Hepatocyte (in vitro differentiated cells): ENCODE measurements around the gene CYTH4. TPM values are rescaled to one million over a fixed set of nuclear protein-coding genes. Genes with fewer than 3 reads are reported as not detected.

ENCODE experiments used
- DNase-seq: peaks from one replicate; pipeline ENCODE4 v3.0.0-alpha.2; 2016; ENCODE audit warnings: low spot score
- H2AFZ ChIP-seq: fragments of 200-600 bp; sonication (generic); 2 replicates; pipeline ENCODE4 v1.6.0; 2016; ENCODE audit warnings: antibody characterized with exemption, mild to moderate bottlenecking
- H3K27ac ChIP-seq: fragments of 200-600 bp; sonication (generic); 2 replicates; pipeline ENCODE4 v1.5.1; 2016; ENCODE audit warnings: mild to moderate bottlenecking
- H3K27me3 ChIP-seq: fragments of 200-600 bp; sonication (generic); 2 replicates; pipeline ENCODE4 v1.6.1; 2016
- H3K36me3 ChIP-seq: fragments of 200-600 bp; sonication (generic); replicated peaks from 2 replicates; pipeline ENCODE4 v1.5.1; 2016; ENCODE audit warnings: low read depth; ENCODE audit not compliant: insufficient read depth
- H3K4me1 ChIP-seq: fragments of 200-600 bp; sonication (generic); 2 replicates; pipeline ENCODE4 v1.5.1; 2016; ENCODE audit warnings: mild to moderate bottlenecking, moderate library complexity; ENCODE audit not compliant: insufficient read depth
- H3K4me2 ChIP-seq: fragments of 200-600 bp; sonication (generic); 2 replicates; pipeline ENCODE4 v1.6.0; 2016
- H3K4me3 ChIP-seq: fragments of 200-600 bp; sonication (generic); 2 replicates; pipeline ENCODE4 v1.5.1; 2016; ENCODE audit warnings: mild to moderate bottlenecking
- H3K79me2 ChIP-seq: fragments of 200-600 bp; sonication (generic); 2 replicates; pipeline ENCODE4 v1.6.0; 2017; ENCODE audit warnings: mild to moderate bottlenecking
- H3K9me2 ChIP-seq: fragments of 200-600 bp; sonication (generic); replicated peaks from 2 replicates; pipeline ENCODE4 v1.6.0; 2017; ENCODE audit warnings: mild to moderate bottlenecking; ENCODE audit not compliant: insufficient read depth
- H3K9me3 ChIP-seq: fragments of 200-600 bp; sonication (generic); 2 replicates; pipeline ENCODE4 v1.5.1; 2016; ENCODE audit warnings: low read depth, mild to moderate bottlenecking
- H4K20me1 ChIP-seq: fragments of 200-600 bp; sonication (generic); 2 replicates; pipeline ENCODE4 v1.6.0; 2016; ENCODE audit warnings: mild to moderate bottlenecking; ENCODE audit not compliant: insufficient read depth, poor library complexity, severe bottlenecking
- CTCF ChIP-seq: fragments of 200-600 bp; sonication (generic); IDR thresholded peaks from 2 replicates; pipeline ENCODE4 v1.5.1; 2016; ENCODE audit warnings: antibody characterized with exemption, mild to moderate bottlenecking; ENCODE audit not compliant: poor library complexity
- EZH2 ChIP-seq: fragments of 200-600 bp; sonication (generic); IDR thresholded peaks from 2 replicates; pipeline ENCODE4 v1.6.1; 2016; ENCODE audit warnings: antibody characterized with exemption, mild to moderate bottlenecking, borderline replicate concordance
- EZH2phosphoT487 ChIP-seq: fragments of 200-600 bp; sonication (generic); IDR thresholded peaks from one replicate; pipeline ENCODE4 v1.6.1; 2018; ENCODE audit warnings: antibody characterized with exemption, mild to moderate bottlenecking, low read depth, moderate library complexity; ENCODE audit not compliant: unreplicated experiment, severe bottlenecking
- WGBS: methylation state at CpG from one replicate; pipeline ENCODE4 v1.1.6; 2016; ENCODE audit warnings: low lambda C conversion rate; ENCODE audit errors: missing lambda C conversion rate; 5-methylcytosine and 5-hydroxymethylcytosine counted together
- polyA plus RNA-seq: library from polyadenylated mRNA; unstranded; fragments of >200 nt; fragmentation: Nextera tagmentation; extraction: Ambion mirVana; gene quantifications from 2 replicates; pipeline ENCODE4 v1.2.1, GENCODE V29; 2016
- total RNA-seq: library from RNA; depleted of rRNA; stranded (reverse); fragments of >200 nt; gene quantifications from 2 replicates; pipeline ENCODE4 v1.2.3, GENCODE V29; 2014

The CYTH4 gene
- total and polyA plus RNA-seq, 2 experiments from 2014 or later = 0.57 to 0.94 TPM

DNA sequence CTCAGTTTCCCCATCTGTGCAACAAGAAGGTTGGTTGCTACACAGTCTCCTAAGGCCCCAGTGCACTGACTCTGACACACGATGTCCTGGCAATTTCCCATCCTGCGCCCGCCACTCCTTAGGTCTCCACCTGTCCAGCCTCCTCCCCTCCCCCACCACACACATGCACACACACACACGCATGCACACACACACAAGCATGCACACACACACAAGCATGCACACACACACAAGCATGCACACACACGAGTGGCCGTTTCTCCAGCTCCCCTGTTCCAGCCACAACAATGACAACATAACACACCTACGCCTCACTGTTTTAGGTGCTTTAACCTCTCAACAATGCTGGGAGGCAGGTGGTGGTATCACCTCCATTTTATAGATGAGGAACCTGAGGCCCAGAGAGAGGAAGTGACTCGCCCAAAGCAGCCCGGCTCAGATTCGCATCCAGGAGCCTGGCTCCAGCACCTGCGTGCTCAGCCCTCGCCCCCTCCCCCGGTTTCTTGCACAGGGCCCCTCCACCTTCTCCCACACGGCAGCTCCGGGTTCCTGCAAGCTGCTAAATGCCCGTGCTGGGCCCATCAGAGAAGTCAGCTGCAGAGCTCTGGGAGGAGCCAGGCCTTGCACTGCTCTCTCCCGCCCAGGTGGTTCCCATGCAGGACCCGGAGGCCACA lies 13.0 kb downstream of the CYTH4 start:
- Histone ChIP-seq H4K20me1 (no peaks in the 10 kb centered on the region), H3K9me2 (no peaks in the 10 kb centered on the region), H3K4me1 (no peaks in the 10 kb centered on the region), H3K9me3 (no peaks in the 10 kb centered on the region), H2AFZ (no peak overlapping the region), H3K79me2 (no peaks in the 10 kb centered on the region), H3K4me2 (no peak overlapping the region), H3K27me3 (no peaks in the 10 kb centered on the region), H3K27ac (no peak overlapping the region), H3K36me3 (no peaks in the 10 kb centered on the region), H3K4me3 (no peak overlapping the region)
- WGBS = 79% methylated on average over 18 of the region's 18 CpGs
- TF ChIP-seq EZH2phosphoT487 (no peak), EZH2 (no peak), CTCF (no peak)
- no peak for DNase-seq

DNA sequence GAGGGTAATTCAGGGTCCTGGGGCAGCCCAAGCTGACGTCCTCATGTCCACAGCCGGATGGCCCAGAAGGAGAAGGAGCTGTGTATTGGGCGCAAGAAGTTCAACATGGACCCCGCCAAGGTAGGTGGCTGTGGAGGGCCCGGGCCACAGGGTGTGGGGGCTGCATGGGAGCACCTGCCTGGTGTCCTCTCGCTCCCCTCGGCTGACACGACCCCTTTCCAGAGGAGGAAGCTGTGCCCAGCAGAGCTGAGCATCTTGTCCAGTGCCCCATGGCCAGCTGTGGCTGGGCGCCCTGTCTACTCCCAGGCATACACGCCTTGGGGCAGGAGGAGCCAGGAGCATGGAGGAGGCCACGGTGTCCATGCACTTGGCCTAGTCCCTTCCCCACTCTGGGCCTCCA lies 13.6 kb downstream of the CYTH4 start:
- Histone ChIP-seq H2AFZ (no peak overlapping the region), H3K36me3 (no peaks in the 10 kb centered on the region), H3K27me3 (no peaks in the 10 kb centered on the region), H3K9me2 (no peaks in the 10 kb centered on the region), H3K27ac (no peak overlapping the region), H3K79me2 (no peaks in the 10 kb centered on the region), H3K4me2 (no peak overlapping the region), H3K4me1 (no peaks in the 10 kb centered on the region), H4K20me1 (no peaks in the 10 kb centered on the region), H3K4me3 (no peak overlapping the region), H3K9me3 (no peaks in the 10 kb centered on the region)
- 89% methylated on average over 11 of the region's 11 CpGs for WGBS
- TF ChIP-seq EZH2 (no peak), CTCF (no peak), EZH2phosphoT487 (no peak)
- DNase-seq = no peak

GRCh38 chr22:37298748-37299495 lies 16.6 kb downstream of the CYTH4 start:
- no peak overlapping the region for H3K27ac ChIP-seq

More at GRCh38 chr22:37298748-37299495, 16.6 kb downstream of the CYTH4 start:
- no peak overlapping the region for H3K4me3 ChIP-seq
- H3K9me2 ChIP-seq = no peaks in the 10 kb centered on the region
- no peak overlapping the region for H3K4me2 ChIP-seq
- 85% methylated on average over 17 of the region's 17 CpGs for WGBS
- H3K27me3 ChIP-seq = no peaks in the 10 kb centered on the region
- H3K36me3 ChIP-seq = no peaks in the 10 kb centered on the region
- no peaks in the 10 kb centered on the region for H3K9me3 ChIP-seq
- H3K4me1 ChIP-seq = peaks cover 5% of the 10 kb centered on the region
- no peak for TF ChIP-seq EZH2phosphoT487
- no peak for TF ChIP-seq EZH2
- TF ChIP-seq CTCF = no peak
- no peak overlapping the region for H2AFZ ChIP-seq
- no peak for DNase-seq
- H4K20me1 ChIP-seq = no peaks in the 10 kb centered on the region
- no peaks in the 10 kb centered on the region for H3K79me2 ChIP-seq
